Bronchial smooth muscle cell (primary cell): Measurements from ENCODE around the gene RHOT2. TPM values are rescaled to one million over a fixed set of nuclear protein-coding genes. Genes with fewer than 3 reads are reported as not detected.

Experiments used
- total RNA-seq: library from RNA; depleted of rRNA; stranded (reverse); fragments of >200 nt; gene quantifications from 2 replicates; pipeline ENCODE4 v1.2.1, GENCODE V29; 2014

The RHOT2 gene
- total RNA-seq, 1 donor from 2014 or later = 32.0 TPM

Other genes with a start within 250 kb of the RHOT2 start
- gene RAB11FIP3, start 242.5 kb upstream of the RHOT2 start, total RNA-seq = 17.5 and 18.0 TPM in 2 replicates
- 13.9 and 15.9 TPM in 2 replicates for gene CAPN15, start 140.4 kb upstream of the RHOT2 start, total RNA-seq
- gene PRR35, start 107.7 kb upstream of the RHOT2 start, total RNA-seq = not detected in 2 replicates
- gene NHLRC4, start 101.1 kb upstream of the RHOT2 start, total RNA-seq = 1.1 and 4.7 TPM in 2 replicates
- gene PIGQ, start 98.2 kb upstream of the RHOT2 start, total RNA-seq = 16.7 and 23.0 TPM in 2 replicates
- 6.5 and 8.2 TPM in 2 replicates for gene RAB40C, start 78.1 kb upstream of the RHOT2 start, total RNA-seq
- 0.09 and 0.32 TPM in 2 replicates for gene WFIKKN1, start 37.1 kb upstream of the RHOT2 start, total RNA-seq
- gene METTL26, start 31.8 kb upstream of the RHOT2 start, total RNA-seq = 66.9 and 80.2 TPM in 2 replicates
- 9.0 and 12.9 TPM in 2 replicates for gene MCRIP2, start 26.3 kb upstream of the RHOT2 start, total RNA-seq
- gene WDR90, start 18.8 kb upstream of the RHOT2 start, total RNA-seq = 8.5 TPM in 2 replicates
- gene RHBDL1, start 7.5 kb downstream of the RHOT2 start, total RNA-seq = 3.9 and 5.0 TPM in 2 replicates
- 187 and 202 TPM in 2 replicates for gene STUB1, start 12.3 kb downstream of the RHOT2 start, total RNA-seq
- gene JMJD8, start 16.2 kb downstream of the RHOT2 start, total RNA-seq = 18.1 and 22.9 TPM in 2 replicates
- 3.8 and 5.2 TPM in 2 replicates for gene WDR24, start 22.3 kb downstream of the RHOT2 start, total RNA-seq
- gene FBXL16, start 37.7 kb downstream of the RHOT2 start, total RNA-seq = under 0.01 and 0.09 TPM in 2 replicates
- 67.3 and 101 TPM in 2 replicates for gene METRN, start 47.0 kb downstream of the RHOT2 start, total RNA-seq
- gene ANTKMT, start 53.0 kb downstream of the RHOT2 start, total RNA-seq = 12.5 and 23.6 TPM in 2 replicates
- gene CCDC78, start 58.3 kb downstream of the RHOT2 start, total RNA-seq = 0.34 and 2.0 TPM in 2 replicates
- 9.7 and 15.1 TPM in 2 replicates for gene HAGHL, start 59.0 kb downstream of the RHOT2 start, total RNA-seq
- 24.3 and 32.0 TPM in 2 replicates for gene CIAO3, start 72.9 kb downstream of the RHOT2 start, total RNA-seq
- not detected in 2 replicates for gene MSLN, start 92.6 kb downstream of the RHOT2 start, total RNA-seq
- gene RPUSD1, start 120.2 kb downstream of the RHOT2 start, total RNA-seq = 15.3 and 15.8 TPM in 2 replicates
- gene CHTF18, start 120.5 kb downstream of the RHOT2 start, total RNA-seq = 1.7 and 3.0 TPM in 2 replicates
- gene GNG13, start 132.6 kb downstream of the RHOT2 start, total RNA-seq = not detected in 2 replicates